Smooth muscle cell (in vitro differentiated cells): ENCODE results near the gene GTSF1L. TPM values are rescaled to one million over a fixed set of nuclear protein-coding genes. Genes with fewer than 3 reads are reported as not detected.

ENCODE experiments used
- DNase-seq: peaks from one replicate; lab custom pipeline; 2025; ENCODE audit not compliant: unreplicated experiment; lab: John Stamatoyannopoulos, UW
- H2AFZ ChIP-seq: fragments of 200-600 bp; sonication (generic); 2 replicates; pipeline ENCODE4 v1.6.0; 2016; ENCODE audit warnings: antibody characterized with exemption, low read depth, mild to moderate bottlenecking
- H3F3A ChIP-seq: fragments of 200-600 bp; sonication (generic); 2 replicates; pipeline ENCODE4 v1.6.0; 2017; ENCODE audit warnings: antibody characterized with exemption, low read depth
- H3K27ac ChIP-seq: fragments of 200-600 bp; sonication (generic); 2 replicates; pipeline ENCODE4 v1.5.1; 2016; ENCODE audit warnings: low read depth, mild to moderate bottlenecking
- H3K27me3 ChIP-seq: fragments of 200-600 bp; sonication (generic); 2 replicates; pipeline ENCODE4 v1.6.1; 2016; ENCODE audit warnings: low read depth, mild to moderate bottlenecking
- H3K36me3 ChIP-seq: fragments of 200-600 bp; sonication (generic); 2 replicates; pipeline ENCODE4 v1.5.1; 2016; ENCODE audit warnings: low read depth
- H3K4me1 ChIP-seq: fragments of 200-600 bp; sonication (generic); 2 replicates; pipeline ENCODE4 v1.5.1; 2016; ENCODE audit warnings: low read depth
- H3K4me2 ChIP-seq: fragments of 200-600 bp; sonication (generic); 2 replicates; pipeline ENCODE4 v1.6.0; 2016; ENCODE audit warnings: mild to moderate bottlenecking
- H3K4me3 ChIP-seq: fragments of 200-600 bp; sonication (generic); 2 replicates; pipeline ENCODE4 v1.5.1; 2016; ENCODE audit warnings: mild to moderate bottlenecking
- H3K79me2 ChIP-seq: fragments of 200-600 bp; sonication (generic); 2 replicates; pipeline ENCODE4 v1.6.0; 2016; ENCODE audit warnings: low read depth, mild to moderate bottlenecking
- H3K9ac ChIP-seq: fragments of 200-600 bp; sonication (generic); 2 replicates; pipeline ENCODE4 v1.6.0; 2016; ENCODE audit warnings: low read depth
- H3K9me3 ChIP-seq: fragments of 200-600 bp; sonication (generic); replicated peaks from 2 replicates; pipeline ENCODE4 v1.5.1; 2016; ENCODE audit warnings: low read depth
- H4K20me1 ChIP-seq: fragments of 200-600 bp; sonication (generic); 2 replicates; pipeline ENCODE4 v1.6.0; 2016; ENCODE audit warnings: low read depth
- CTCF ChIP-seq: fragments of 200-600 bp; sonication (generic); IDR thresholded peaks from 2 replicates; pipeline ENCODE4 v1.5.1; 2017; ENCODE audit warnings: borderline replicate concordance, mild to moderate bottlenecking, antibody characterized with exemption; ENCODE audit not compliant: insufficient read depth, poor library complexity, severe bottlenecking
- WGBS: methylation state at CpG from one replicate; pipeline ENCODE4 v1.1.7; 2016; ENCODE audit warnings: low lambda C conversion rate; 5-methylcytosine and 5-hydroxymethylcytosine counted together
- polyA plus RNA-seq: library from polyadenylated mRNA; unstranded; fragments of >200 nt; fragmentation: Nextera tagmentation; extraction: Ambion mirVana; gene quantifications from 2 replicates; pipeline ENCODE4 v1.2.1, GENCODE V29; 2016
- total RNA-seq: library from RNA; depleted of rRNA; stranded (reverse); fragments of >200 nt; gene quantifications from 2 replicates; pipeline ENCODE4 v1.2.3, GENCODE V29; 2014

The GTSF1L gene
- total and polyA plus RNA-seq, 2 experiments from 2014 or later: not detected

- no peaks in the 10 kb centered on the region for H3K79me2 ChIP-seq
- no peaks in the 10 kb centered on the region for H4K20me1 ChIP-seq
- DNase-seq: no peak
- H3K27ac ChIP-seq: no peak overlapping the region
- H3K4me3 ChIP-seq: no peak overlapping the region
- H3K27me3 ChIP-seq: no peaks in the 10 kb centered on the region
- H3F3A ChIP-seq: no peaks in the 10 kb centered on the region
- H3K9ac ChIP-seq: no peak overlapping the region
- no peak overlapping the region for H3K4me2 ChIP-seq
- H3K4me1 ChIP-seq: no peaks in the 10 kb centered on the region
- WGBS: 0% methylated on average over 2 of the region's 2 CpGs
- TF ChIP-seq CTCF: no peak
- no peak overlapping the region for H2AFZ ChIP-seq
- no peaks in the 10 kb centered on the region for H3K36me3 ChIP-seq
- no peaks in the 10 kb centered on the region for H3K9me3 ChIP-seq
Measured at GRCh38 chr20:43721097-43721428, 5.7 kb downstream of the GTSF1L start.

- no peaks in the 10 kb centered on the region for H3K36me3 ChIP-seq
- 94% methylated on average over 1 of the region's 1 CpG for WGBS
- no peak for DNase-seq
- no peak overlapping the region for H3K9ac ChIP-seq
- no peaks in the 10 kb centered on the region for H3K9me3 ChIP-seq
- no peaks in the 10 kb centered on the region for H3K27me3 ChIP-seq
- H3K27ac ChIP-seq: no peak overlapping the region
- no peak overlapping the region for H3K4me2 ChIP-seq
- H3K4me3 ChIP-seq: no peak overlapping the region
- no peaks in the 10 kb centered on the region for H3F3A ChIP-seq
- no peak overlapping the region for H2AFZ ChIP-seq
- no peaks in the 10 kb centered on the region for H4K20me1 ChIP-seq
- TF ChIP-seq CTCF: no peak
- H3K4me1 ChIP-seq: no peaks in the 10 kb centered on the region
- no peaks in the 10 kb centered on the region for H3K79me2 ChIP-seq
Measured at GRCh38 chr20:43720007-43720406, 6.8 kb downstream of the GTSF1L start.

- Histone ChIP-seq H3K36me3 (no peaks in the 10 kb centered on the region), H3K27me3 (no peaks in the 10 kb centered on the region), H3F3A (no peaks in the 10 kb centered on the region), H3K4me1 (no peaks in the 10 kb centered on the region), H2AFZ (no peak overlapping the region), H3K9ac (no peak overlapping the region), H3K79me2 (no peaks in the 10 kb centered on the region), H3K4me3 (no peak overlapping the region), H3K4me2 (no peak overlapping the region), H3K27ac (no peak overlapping the region), H4K20me1 (no peaks in the 10 kb centered on the region), H3K9me3 (no peaks in the 10 kb centered on the region)
- no peak for TF ChIP-seq CTCF
- no peak for DNase-seq
- WGBS: 94% methylated on average over 4 of the region's 4 CpGs
Measured at GRCh38 chr20:43717616-43717995, 9.2 kb downstream of the GTSF1L start.

- no peaks in the 10 kb centered on the region for H3K27me3 ChIP-seq
- no peaks in the 10 kb centered on the region for H3K79me2 ChIP-seq
- H3K36me3 ChIP-seq: no peaks in the 10 kb centered on the region
- H3K9ac ChIP-seq: no peak overlapping the region
- no peaks in the 10 kb centered on the region for H3F3A ChIP-seq
- no peak overlapping the region for H3K4me3 ChIP-seq
- H3K4me1 ChIP-seq: no peaks in the 10 kb centered on the region
- 97% methylated on average over 12 of the region's 12 CpGs for WGBS
- H3K9me3 ChIP-seq: no peaks in the 10 kb centered on the region
- DNase-seq: no peak
- H3K4me2 ChIP-seq: no peak overlapping the region
- no peaks in the 10 kb centered on the region for H4K20me1 ChIP-seq
- no peak overlapping the region for H3K27ac ChIP-seq
- no peak overlapping the region for H2AFZ ChIP-seq
- no peak for TF ChIP-seq CTCF
Measured at GRCh38 chr20:43716757-43717615, 9.8 kb downstream of the GTSF1L start.
